HEK293T (cell line): ENCODE results near the gene COX7B2.

ENCODE experiments used
- ARNT ChIP-seq: fragments of 450-650 bp; IDR thresholded peaks from 2 replicates; pipeline ENCODE4 v1.6.1; 2017; ENCODE audit warnings: mild to moderate bottlenecking
- BHLHE40 ChIP-seq: fragments of 450-650 bp; IDR thresholded peaks from 2 replicates; pipeline ENCODE4 v1.6.1; 2016; ENCODE audit warnings: mild to moderate bottlenecking, moderate library complexity, borderline replicate concordance
- ELF4 ChIP-seq: fragments of 450-650 bp; IDR thresholded peaks from 2 replicates; pipeline ENCODE4 v1.6.1; 2017; ENCODE audit warnings: antibody characterized with exemption
- FOXA1 ChIP-seq: fragments of 450-650 bp; IDR thresholded peaks from 2 replicates; pipeline ENCODE4 v1.6.1; 2016; ENCODE audit warnings: mild to moderate bottlenecking
- FOXM1 ChIP-seq: fragments of 450-650 bp; IDR thresholded peaks from 2 replicates; pipeline ENCODE4 v1.6.1; 2017; ENCODE audit warnings: mild to moderate bottlenecking, borderline replicate concordance
- LEF1 ChIP-seq: fragments of 450-650 bp; IDR thresholded peaks from 2 replicates; pipeline ENCODE4 v1.6.1; 2017; ENCODE audit warnings: mild to moderate bottlenecking, borderline replicate concordance
- NFRKB ChIP-seq: fragments of 450-650 bp; IDR thresholded peaks from 2 replicates; pipeline ENCODE4 v1.6.1; 2016; ENCODE audit warnings: mild to moderate bottlenecking, moderate library complexity
- SP1 ChIP-seq: fragments of 450-650 bp; IDR thresholded peaks from 2 replicates; pipeline ENCODE4 v1.6.1; 2017
- SUZ12 ChIP-seq: fragments of 450-650 bp; IDR thresholded peaks from 2 replicates; pipeline ENCODE4 v1.6.1; 2016; ENCODE audit warnings: mild to moderate bottlenecking
- TARDBP ChIP-seq: fragments of 450-650 bp; IDR thresholded peaks from 2 replicates; pipeline ENCODE4 v1.6.1; 2016
- ZNF384 ChIP-seq: fragments of 450-650 bp; IDR thresholded peaks from 2 replicates; pipeline ENCODE4 v1.6.1; 2016
- TF ChIP-seq, protein P1 (sequence below): fragments of 450-650 bp; IDR thresholded peaks from 2 replicates; pipeline ENCODE4 v1.6.1; 2016

DNA sequence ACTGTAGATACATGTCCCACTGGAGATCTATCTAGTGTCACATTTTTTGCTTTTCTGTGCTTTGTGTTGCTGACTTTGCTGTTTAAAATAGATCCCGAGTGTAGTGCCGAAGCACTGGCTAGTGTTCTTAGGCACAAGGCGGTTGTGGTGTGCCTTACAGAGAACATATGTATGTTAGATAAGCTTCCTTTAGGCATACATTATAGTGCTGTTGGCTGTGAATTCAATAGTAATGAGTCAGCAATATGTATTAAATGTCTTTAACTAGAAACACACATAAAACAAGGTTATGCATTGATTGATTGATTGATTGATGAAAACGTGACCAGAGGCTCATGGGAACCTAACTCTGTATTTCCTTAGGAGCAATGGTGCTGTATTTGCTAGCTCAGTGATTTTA lies 56.2 kb downstream of the COX7B2 start:
- TF ChIP-seq SUZ12 (no peak), ARNT (no peak), ELF4 (no peak), BHLHE40 (no peak), SP1 (no peak), LEF1 (no peak), NFRKB (no peak), TARDBP (no peak), ZNF384 (no peak), FOXM1 (no peak), FOXA1 (no peak)
- TF ChIP-seq, protein P1, sequence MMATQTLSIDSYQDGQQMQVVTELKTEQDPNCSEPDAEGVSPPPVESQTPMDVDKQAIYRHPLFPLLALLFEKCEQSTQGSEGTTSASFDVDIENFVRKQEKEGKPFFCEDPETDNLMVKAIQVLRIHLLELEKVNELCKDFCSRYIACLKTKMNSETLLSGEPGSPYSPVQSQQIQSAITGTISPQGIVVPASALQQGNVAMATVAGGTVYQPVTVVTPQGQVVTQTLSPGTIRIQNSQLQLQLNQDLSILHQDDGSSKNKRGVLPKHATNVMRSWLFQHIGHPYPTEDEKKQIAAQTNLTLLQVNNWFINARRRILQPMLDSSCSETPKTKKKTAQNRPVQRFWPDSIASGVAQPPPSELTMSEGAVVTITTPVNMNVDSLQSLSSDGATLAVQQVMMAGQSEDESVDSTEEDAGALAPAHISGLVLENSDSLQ, result no peak
